ENCODE data around the gene CANT1. TPM values are rescaled to one million over a fixed set of nuclear protein-coding genes. Genes with fewer than 3 reads are reported as not detected.

The CANT1 gene
- total and polyA plus RNA-seq, 2 of the 13 experiments (the other 11 are each of a cell fraction or from before 2014, with no cell fraction given), result 34.1 to 42.1 TPM

- TF ChIP-seq, protein P1, sequence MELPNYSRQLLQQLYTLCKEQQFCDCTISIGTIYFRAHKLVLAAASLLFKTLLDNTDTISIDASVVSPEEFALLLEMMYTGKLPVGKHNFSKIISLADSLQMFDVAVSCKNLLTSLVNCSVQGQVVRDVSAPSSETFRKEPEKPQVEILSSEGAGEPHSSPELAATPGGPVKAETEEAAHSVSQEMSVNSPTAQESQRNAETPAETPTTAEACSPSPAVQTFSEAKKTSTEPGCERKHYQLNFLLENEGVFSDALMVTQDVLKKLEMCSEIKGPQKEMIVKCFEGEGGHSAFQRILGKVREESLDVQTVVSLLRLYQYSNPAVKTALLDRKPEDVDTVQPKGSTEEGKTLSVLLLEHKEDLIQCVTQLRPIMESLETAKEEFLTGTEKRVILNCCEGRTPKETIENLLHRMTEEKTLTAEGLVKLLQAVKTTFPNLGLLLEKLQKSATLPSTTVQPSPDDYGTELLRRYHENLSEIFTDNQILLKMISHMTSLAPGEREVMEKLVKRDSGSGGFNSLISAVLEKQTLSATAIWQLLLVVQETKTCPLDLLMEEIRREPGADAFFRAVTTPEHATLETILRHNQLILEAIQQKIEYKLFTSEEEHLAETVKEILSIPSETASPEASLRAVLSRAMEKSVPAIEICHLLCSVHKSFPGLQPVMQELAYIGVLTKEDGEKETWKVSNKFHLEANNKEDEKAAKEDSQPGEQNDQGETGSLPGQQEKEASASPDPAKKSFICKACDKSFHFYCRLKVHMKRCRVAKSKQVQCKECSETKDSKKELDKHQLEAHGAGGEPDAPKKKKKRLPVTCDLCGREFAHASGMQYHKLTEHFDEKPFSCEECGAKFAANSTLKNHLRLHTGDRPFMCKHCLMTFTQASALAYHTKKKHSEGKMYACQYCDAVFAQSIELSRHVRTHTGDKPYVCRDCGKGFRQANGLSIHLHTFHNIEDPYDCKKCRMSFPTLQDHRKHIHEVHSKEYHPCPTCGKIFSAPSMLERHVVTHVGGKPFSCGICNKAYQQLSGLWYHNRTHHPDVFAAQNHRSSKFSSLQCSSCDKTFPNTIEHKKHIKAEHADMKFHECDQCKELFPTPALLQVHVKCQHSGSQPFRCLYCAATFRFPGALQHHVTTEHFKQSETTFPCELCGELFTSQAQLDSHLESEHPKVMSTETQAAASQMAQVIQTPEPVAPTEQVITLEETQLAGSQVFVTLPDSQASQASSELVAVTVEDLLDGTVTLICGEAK (IDR thresholded peaks at IDR 0.05), result no peak
- TF ChIP-seq, protein P1 (CRISPR knock-in tag; IDR thresholded peaks at IDR 0.05), result no peak; the same call in 1 of the 2 replicates
- TF ChIP-seq PRDM15 (CRISPR knock-in tag; IDR thresholded peaks at IDR 0.05), result no peak
- no peak for TF ChIP-seq FIP1L1 (IDR thresholded peaks at IDR 0.05; ENCODE audit: borderline replicate concordance, insufficient read depth, low read depth, low read length)
- TF ChIP-seq, protein P2, sequence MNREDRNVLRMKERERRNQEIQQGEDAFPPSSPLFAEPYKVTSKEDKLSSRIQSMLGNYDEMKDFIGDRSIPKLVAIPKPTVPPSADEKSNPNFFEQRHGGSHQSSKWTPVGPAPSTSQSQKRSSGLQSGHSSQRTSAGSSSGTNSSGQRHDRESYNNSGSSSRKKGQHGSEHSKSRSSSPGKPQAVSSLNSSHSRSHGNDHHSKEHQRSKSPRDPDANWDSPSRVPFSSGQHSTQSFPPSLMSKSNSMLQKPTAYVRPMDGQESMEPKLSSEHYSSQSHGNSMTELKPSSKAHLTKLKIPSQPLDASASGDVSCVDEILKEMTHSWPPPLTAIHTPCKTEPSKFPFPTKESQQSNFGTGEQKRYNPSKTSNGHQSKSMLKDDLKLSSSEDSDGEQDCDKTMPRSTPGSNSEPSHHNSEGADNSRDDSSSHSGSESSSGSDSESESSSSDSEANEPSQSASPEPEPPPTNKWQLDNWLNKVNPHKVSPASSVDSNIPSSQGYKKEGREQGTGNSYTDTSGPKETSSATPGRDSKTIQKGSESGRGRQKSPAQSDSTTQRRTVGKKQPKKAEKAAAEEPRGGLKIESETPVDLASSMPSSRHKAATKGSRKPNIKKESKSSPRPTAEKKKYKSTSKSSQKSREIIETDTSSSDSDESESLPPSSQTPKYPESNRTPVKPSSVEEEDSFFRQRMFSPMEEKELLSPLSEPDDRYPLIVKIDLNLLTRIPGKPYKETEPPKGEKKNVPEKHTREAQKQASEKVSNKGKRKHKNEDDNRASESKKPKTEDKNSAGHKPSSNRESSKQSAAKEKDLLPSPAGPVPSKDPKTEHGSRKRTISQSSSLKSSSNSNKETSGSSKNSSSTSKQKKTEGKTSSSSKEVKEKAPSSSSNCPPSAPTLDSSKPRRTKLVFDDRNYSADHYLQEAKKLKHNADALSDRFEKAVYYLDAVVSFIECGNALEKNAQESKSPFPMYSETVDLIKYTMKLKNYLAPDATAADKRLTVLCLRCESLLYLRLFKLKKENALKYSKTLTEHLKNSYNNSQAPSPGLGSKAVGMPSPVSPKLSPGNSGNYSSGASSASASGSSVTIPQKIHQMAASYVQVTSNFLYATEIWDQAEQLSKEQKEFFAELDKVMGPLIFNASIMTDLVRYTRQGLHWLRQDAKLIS (CRISPR knock-in tag; IDR thresholded peaks at IDR 0.05), result 0 out of 2 replicates have a peak, but pooled peaks have one; percentile 47
- no peak for TF ChIP-seq ARNT (IDR thresholded peaks at IDR 0.05)
- TF ChIP-seq, protein P3, sequence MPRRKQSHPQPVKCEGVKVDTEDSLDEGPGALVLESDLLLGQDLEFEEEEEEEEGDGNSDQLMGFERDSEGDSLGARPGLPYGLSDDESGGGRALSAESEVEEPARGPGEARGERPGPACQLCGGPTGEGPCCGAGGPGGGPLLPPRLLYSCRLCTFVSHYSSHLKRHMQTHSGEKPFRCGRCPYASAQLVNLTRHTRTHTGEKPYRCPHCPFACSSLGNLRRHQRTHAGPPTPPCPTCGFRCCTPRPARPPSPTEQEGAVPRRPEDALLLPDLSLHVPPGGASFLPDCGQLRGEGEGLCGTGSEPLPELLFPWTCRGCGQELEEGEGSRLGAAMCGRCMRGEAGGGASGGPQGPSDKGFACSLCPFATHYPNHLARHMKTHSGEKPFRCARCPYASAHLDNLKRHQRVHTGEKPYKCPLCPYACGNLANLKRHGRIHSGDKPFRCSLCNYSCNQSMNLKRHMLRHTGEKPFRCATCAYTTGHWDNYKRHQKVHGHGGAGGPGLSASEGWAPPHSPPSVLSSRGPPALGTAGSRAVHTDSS (CRISPR knock-in tag; conservative IDR thresholded peaks at IDR 0.05), result no peak; the same call in 1 of the 2 replicates
- TF ChIP-seq ZNF3 (CRISPR knock-in tag; IDR thresholded peaks at IDR 0.05), result no peak
- TF ChIP-seq ZNF552 (CRISPR knock-in tag; IDR thresholded peaks at IDR 0.05; ENCODE audit: borderline replicate concordance), result no peak; the same call in none of the 2 replicates
These were observed 29.6 kb downstream of the CANT1 start, which contains the start of gene LGALS3BP (continued) for GRCh38 chr17:78979780-78980623.
